ENCODE results near the gene WDR20.
"Not testable (repeated sequence)": the region's sequence is repeated elsewhere in the genome, so short reads cannot be mapped to it uniquely, and the experiment has no call there.

WDR20 gene

DNA sequence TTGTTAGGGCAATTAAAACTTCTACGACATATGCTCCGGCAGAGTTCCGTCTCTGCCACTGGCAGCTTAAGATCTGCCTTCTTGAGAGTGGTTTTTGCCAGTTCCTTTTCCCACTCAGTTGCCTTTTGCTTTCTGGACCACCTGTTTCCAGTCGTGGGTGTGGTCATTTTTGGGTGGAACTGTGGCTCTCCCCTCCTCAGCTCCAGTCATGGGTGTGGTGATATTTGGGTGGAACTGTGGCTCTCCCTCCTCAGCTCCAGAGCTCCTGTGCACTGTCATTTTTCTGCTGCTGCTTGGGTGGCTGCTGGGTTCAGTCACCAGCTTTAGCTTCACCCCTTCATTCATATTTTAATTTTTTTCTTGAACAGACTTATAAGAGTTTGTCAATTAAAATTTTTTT is 25.3 kb downstream of the WDR20 start:
- DNase-seq (ENCODE audit: low read depth in 1 of 2, low spot score in 1 of 2): no peak

DNA sequence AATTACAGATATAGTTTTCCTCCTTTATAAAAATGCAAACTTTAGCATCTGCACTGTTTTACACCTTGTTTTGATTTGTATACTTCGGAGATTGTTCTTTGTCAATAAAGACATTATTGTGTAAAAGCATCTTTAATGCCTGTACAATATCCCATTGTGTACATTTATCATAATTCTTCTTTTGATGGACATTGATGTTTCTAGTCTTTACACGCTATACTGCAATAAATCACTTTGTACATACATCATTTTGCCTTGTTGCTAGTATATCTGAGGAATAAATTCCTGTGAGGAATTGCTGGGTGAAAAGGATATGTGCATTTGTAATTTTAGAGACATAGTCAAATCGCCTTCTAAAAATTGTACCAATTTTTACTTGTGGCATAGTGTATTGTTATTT is 30.4 kb downstream of the WDR20 start:
- DNase-seq (ENCODE audit: low read depth in 1 of 2, low spot score in 1 of 2): no peak

DNA sequence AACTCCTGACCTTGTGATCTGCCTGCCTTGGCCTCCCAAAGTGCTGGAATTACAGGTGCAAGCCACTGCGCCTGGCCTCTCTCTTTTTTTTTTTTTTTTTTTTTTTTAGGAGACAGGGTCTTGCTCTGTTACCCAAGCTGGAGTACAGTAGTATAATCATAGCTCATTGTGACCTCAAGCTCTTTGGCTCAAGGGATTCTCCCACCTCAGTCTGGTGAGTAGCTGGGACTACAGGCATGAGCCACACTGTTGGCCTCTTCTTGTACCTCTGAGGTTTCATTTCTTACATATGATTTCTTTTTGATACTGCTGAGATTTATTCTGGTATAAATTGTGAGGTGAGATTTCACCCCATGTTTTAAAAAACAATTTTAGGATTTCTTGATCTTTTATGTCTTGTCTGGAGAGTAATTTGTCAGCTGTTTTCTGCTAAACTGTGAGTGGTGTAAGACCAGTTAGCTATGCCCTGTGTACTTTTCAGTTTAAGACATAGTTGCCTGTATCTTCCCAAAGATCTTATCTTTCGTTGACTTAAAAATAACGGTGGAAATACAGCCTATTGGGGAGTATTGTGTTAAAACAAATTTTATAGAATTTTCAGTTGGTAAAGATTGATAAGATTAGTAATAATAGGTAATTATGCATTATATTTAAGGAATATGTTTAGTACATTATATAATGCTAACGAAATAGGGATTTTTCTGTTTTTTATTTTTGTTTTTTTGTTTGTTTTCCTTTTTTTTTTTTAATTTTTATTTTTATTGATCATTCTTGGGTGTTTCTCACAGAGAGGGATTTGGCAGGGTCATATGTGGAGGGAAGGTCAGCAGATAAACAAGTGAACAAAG is 31.7 kb downstream of the WDR20 start:
- no peak for DNase-seq (ENCODE audit: low read depth in 1 of 2, low spot score in 1 of 2)

DNA sequence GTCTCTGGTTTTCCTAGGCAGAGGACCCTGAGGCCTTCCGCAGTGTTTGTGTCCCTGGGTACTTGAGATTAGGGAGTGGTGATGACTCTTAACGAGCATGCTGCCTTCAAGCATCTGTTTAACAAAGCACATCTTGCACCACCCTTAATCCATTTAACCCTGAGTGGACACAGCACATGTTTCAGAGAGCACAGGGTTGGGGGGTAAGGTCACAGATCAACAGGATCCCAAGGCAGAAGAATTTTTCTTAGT is 32.2 kb downstream of the WDR20 start:
- DNase-seq (ENCODE audit: low read depth in 1 of 2, low spot score in 1 of 2): not testable (repeated sequence)

DNA sequence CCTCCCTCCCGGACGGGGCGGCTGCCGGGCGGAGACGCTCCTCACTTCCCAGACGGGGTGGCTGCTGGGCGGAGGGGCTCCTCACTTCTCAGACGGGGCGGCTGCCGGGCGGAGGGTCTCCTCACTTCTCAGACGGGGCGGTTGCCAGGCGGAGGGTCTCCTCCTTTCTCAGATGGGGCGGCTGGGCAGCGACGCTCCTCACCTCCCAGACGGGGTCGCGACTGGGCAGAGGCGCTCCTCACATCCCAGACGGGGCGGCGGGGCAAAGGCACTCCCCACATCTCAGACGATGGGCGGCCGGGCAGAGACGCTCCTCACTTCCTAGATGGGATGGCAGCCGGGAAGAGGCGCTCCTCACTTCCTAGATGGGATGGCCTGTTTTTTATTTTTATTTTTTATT is 33.0 kb downstream of the WDR20 start:
- not testable (repeated sequence) for DNase-seq (ENCODE audit: low read depth in 1 of 2, low spot score in 1 of 2)

DNA sequence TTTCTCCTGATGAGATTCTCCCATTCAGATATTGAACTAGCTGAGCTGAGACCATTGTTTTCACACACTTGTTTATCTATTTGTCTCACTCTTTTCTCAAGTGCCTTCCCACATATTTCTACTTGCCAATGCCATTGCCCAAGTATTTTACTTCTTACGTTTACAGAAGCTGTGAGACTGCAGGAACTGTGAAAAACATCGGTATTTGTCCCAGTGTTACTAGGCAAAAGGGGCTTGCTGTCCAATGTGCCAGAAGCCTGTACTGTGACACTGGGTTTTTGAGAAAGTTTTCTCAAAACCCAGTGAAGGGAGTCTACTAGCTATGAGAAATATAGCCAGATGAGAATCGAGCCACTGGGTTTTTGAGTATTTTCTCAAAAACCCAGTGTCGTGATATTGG is 37.5 kb downstream of the WDR20 start:
- no peak for DNase-seq (ENCODE audit: low read depth in 1 of 2, low spot score in 1 of 2)

DNA sequence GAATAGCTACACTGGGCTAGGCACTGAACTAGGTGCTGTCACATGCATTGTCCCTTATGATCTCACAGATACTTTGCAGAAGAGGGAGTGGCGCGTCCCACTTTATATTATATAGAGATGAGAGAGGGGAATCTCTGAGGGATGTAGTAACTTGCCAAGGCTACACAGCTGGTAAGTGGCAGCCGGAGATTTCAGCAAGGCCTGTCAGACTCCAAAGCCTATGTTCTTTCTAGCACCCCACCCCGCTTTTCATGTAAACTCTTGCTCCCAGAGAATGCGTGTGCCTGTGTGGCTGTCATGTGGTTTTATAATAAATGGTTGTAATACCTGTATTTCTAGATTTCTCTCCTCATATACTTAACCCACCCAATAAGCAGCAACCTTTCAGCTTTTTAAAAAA is 39.1 kb downstream of the WDR20 start:
- DNase-seq (ENCODE audit: low read depth in 1 of 2, low spot score in 1 of 2): no peak

DNA sequence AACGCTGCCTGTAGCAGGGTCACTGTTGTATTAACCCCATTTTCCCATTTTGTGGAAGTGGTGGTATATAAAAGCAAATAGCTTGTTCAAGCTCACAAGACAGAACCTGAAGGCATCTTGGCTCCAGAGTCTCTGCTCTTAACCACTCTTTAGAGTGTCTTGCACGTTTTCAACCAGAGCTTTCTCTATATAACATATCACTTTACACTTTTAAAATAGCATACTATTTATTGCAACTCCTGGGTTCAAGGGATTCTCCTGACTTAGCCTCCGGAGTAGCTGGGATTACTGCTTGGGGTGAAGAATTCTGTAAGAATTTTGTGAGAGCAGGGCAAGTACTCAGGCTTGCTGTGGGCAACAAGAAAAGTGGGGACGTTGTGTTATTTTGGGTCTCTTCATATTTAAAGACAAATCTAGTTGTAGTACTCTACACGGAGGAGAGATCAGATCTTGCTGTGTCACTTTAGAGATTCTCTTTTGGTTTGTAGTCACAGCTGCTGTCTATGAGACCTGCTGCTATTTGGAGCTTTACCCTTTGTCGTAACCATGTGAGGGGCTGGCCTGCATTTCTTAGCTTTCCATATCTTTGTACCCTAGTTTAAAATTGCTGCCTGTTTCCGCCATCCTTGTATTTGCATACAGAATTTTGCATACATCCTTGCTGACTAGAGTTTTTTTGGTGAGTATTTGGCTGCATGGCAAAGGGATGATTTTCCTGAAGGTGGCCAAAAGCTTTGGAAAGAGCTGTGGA is 40.7 kb downstream of the WDR20 start:
- no peak for DNase-seq (ENCODE audit: low read depth in 1 of 2, low spot score in 1 of 2)

DNA sequence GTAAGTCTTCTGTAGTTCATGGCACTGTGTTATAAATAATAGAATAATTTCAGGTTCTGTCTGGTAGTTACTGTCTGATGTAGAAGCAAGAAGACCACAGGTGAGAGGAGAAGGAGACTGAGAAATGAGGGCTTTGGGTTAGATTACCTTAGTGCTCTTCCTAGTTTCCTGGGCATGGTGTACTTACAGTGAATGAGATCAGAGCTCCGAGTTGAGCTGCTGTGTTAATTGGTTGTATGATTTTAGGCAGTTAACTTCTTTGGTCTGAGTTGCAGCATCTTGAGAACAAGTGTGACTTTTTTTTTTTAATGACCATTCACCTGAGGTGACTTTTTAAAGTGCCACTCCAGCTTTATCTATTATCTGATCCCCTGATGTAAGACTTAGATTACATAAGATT is 41.5 kb downstream of the WDR20 start:
- DNase-seq (ENCODE audit: low read depth in 1 of 2, low spot score in 1 of 2): no peak

DNA sequence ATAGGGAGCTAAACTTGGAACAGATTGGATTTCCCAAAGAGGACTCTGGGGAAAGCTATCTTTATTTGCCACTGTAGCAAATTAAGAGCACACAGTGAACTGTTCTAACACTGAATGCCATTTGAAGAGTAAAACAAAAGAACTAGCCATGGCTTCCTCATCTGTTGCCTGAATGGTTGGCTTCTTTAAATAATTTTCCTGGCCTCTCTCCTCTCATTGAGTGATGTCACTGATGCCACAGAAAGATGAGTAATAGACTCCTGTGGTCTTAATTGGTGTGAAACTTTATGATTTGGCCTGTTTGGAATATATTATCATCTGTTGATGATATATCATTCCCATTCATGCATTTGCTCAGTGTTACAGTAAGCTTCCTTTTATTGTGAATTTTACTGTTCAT is 42.5 kb downstream of the WDR20 start:
- DNase-seq (ENCODE audit: low read depth in 1 of 2, low spot score in 1 of 2): peak in 1 of 2 donors; percentile 17

DNA sequence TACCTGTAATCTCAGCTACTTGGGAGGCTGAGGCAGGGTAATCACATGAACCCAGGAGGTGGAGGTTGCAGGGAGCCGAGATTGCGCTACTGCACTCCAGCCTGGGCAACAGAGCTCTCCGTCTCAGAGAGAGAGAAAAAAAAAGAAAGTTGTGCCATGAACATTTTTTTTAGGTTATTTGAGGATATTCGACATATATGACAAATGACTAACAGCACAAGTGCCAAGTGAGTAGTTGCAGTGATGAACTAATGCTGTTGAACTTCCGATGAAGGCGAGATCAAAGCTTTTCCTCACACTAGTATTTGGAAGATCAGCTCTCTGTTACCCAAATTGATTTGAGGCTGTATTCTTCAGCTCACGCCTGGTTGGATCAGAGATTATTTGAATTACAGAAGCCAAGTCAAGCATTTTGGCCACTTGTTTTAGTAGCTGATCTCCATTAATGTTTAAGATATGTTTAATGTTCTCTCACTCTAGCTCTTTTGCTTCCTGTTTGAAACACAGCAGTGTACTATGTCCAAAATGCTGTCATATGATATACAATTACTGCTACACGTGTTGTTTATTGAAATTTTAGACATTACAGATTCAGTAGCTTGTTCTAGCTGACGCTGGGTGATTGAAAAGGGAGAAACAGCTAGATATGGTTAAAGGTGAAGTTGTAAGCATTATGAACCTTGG is 43.4 kb downstream of the WDR20 start:
- DNase-seq (ENCODE audit: low read depth in 1 of 2, low spot score in 1 of 2): no peak

DNA sequence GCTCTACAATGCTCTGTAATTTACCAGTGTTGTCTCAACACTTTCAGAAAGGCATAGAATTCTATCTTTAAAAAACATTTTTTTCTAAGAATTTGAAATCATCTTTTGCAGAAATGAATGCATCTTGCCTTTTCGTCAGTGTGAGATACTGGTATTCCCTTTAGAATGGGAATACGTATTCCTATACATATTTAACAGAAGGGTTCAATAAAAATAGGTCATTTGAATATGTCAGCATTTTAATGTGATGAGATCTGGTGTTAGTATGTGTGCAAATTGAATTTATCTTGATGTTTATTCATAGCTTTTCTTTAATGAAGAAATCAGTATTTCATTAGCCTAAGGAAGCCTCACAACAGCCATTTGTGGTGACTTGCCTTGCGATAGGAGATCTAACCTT is 44.2 kb downstream of the WDR20 start:
- DNase-seq (ENCODE audit: low read depth in 1 of 2, low spot score in 1 of 2): no peak

DNA sequence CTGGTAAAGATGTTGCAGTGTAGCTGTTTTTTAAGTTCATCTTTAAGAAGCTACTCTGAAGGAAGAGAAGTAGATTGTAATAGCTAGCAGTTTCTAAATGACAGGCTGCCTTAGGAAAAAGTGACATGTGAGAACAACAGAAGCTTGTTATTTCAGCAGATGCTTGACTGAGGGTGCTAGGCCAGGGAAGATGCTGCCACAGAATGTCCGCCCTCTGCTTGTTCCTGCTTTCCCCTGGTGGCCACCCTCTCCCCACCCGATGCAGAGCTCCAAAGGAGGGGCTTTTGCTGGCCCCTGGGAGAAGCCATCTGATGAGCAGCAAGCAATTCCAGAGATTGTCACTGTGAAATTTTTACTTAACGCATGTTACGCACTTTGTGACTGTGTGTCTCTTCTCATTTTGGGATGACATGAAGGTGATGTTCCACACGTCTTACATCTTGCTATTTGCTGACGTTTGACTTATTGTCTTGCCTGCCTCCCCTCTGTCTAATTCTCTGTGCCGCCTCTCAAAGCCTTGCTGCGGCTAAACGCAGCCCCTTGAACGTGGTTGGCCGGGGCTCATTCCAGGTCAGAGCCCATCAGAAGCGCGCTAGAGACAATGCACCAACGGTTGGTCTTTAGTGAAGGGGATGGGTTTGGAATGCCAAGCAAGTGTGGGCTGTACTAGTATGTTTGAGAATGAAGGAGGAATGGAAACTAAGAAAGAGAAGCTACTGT is 44.8 kb downstream of the WDR20 start:
- peak in 1 of 2 donors; percentile 21 for DNase-seq (ENCODE audit: low read depth in 1 of 2, low spot score in 1 of 2)

DNA sequence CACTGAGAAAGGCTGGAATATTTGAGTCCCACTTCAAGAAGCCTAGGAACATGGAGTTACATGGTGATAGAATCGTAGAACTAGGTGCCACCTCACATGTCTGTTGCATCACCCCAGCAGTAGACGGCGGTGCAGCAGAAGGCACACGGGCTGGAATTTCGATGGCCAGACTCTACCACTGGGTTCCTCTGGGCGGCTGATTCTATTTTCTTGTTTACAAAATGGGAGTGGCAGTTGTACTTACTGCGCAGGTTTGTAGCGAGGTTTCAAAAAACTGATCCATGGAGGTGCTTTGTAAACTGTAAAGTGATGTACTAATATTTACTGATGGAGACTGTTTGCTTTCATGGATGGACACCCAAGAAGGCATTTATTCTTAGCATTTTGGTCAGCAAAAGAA is 45.7 kb downstream of the WDR20 start:
- DNase-seq (ENCODE audit: low read depth in 1 of 2, low spot score in 1 of 2): no peak

DNA sequence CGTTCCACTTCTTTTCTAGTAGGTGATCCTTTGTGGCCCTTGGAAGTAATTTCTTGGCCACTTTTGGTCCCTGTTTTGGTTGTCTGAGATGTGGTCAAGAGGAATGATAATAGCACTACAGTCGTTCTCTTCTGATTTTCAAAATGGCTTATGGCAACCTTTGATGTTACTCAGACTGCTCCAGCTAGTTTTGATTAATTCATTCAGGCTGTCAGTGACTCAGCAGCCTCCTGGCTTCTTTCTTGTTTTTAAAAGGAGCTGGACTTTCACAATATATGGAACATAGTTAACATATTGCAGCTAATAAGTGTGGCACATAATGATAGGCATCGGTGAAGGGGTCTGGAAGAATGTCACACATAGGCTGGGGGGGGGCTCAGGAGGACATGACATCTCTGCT is 47.3 kb downstream of the WDR20 start:
- DNase-seq (ENCODE audit: low read depth in 1 of 2, low spot score in 1 of 2): no peak

DNA sequence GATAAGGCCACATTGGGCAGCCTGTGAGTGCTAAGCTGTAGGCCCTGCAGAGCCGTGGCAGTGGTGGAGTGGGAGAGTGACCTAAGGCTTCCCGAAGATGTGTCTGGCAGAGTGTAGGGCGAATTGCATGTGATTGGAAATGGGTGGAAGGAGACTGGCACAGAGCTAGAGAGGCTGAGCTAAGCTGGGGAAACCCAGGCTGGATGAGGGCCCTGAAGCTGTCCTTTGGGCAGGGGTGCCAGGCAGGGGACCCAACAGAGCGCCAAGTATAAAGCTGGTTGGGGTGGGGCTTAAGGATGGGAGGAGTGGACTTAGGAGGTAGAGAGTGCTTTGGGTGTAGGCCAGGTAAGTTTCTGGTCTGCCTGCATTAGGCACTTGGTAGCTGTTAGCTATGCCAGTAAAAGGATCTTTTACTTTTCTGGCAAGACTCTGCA is 47.9 kb downstream of the WDR20 start:
- no peak for DNase-seq (ENCODE audit: low read depth in 1 of 2, low spot score in 1 of 2)

DNA sequence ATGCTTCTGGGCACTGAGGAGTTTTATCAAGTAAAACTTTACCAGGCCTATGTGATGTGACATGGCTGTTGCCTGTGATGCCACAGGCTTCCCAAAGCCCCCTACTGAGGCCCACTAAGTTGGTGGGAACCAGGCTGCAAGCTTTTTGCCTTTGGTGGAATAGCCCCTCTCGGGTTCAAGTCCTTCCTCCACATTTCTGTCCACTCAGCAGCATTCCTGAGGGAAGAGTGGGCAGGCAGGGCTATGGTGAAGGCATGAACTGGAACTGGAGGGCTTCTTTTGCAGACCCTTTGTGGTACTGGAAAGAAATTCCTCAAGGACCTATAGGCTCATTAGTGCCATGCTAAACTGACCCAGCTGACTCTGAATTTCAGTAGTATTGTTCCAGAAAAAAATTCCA is 48.5 kb downstream of the WDR20 start:
- DNase-seq (ENCODE audit: low read depth in 1 of 2, low spot score in 1 of 2): no peak

DNA sequence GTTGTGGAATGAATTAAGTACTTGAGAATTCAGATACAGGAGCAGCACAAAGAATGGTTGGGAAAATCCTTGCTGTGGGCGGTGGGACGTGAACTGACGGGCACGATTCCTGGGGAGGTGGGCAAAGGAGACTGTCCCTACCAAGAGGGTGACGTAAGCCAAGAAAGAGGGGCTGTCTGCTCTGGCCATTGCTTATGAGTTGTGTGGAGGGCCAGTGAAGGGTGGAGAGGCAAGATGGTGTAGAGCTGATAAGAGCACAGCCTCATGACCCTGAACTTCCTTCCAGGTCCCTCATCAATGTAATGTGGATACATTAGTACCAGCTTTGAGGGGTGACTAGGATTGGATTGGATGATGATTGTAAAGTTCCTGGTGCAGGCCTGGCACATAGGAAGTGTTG is 50.2 kb downstream of the WDR20 start:
- no peak for DNase-seq (ENCODE audit: low read depth in 1 of 2, low spot score in 1 of 2)

DNA sequence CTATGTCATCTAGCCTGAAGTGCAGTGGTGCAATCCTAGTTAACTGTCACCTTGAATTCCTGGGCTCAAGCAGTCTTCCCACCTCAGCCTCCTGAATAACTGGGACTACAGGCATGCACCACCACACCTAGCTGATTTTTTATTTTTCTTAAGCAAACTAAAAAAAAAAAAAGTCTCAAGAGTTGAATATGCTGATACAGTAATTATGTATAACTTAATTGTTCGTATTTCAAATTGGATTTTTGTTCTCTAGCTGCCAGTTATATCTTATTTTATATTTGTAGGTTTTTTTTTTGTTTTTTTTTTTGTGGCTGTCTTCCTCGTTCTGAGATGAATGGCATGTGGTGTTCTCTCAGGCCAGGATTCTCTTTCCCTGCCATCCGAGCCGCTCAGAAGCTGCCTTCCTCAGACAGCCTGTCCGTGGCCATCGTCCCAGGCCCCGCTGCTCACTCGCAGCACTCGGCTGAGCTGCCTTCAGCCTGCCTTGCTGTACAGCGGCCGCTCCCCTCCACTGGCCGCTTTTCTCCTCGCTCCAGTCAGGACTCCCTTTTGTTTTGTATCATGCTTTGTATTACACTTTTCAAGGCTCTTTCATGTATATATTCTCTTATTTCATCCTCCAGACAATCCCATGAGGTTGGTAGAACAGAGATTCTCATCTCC is 53.3 kb downstream of the WDR20 start:
- DNase-seq (ENCODE audit: low read depth in 1 of 2, low spot score in 1 of 2): no peak

DNA sequence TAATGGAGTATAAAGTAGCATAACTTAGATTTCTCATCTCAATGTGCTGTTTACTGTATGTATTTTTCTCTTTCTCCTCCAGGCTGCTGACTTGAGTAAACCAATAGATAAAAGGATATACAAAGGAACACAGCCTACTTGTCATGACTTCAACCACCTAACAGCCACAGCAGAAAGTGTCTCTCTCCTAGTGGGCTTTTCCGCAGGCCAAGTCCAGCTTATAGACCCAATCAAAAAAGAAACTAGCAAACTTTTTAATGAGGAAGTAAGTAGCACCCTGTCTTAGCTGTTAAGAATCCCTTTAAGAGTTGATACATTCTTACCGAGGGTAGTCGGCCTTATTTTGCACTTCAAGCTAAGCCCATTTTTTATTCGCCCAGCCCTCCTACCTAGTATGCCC is 55.2 kb downstream of the WDR20 start:
- no peak for DNase-seq (ENCODE audit: low read depth in 1 of 2, low spot score in 1 of 2)

DNA sequence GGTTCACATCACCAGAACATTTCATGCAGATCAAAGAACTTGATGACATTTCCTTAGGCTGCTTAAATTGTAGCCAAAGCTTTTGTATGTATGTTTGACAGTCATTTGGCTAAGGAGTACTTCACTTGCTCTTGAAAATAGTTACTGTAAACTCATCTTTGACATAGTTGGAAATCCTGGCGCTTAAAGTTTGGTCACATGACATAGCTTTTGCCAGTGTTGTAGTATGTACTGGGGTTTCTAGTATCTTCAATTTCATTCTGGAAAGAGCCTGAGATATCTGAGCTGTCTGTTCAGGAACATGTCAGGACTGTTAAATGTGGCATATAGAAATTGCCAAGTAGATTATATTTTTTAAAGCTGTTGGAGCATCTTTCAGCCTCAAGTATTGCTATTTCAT is 55.7 kb downstream of the WDR20 start:
- DNase-seq (ENCODE audit: low read depth in 1 of 2, low spot score in 1 of 2): no peak

Measured in activated CD4-positive, alpha-beta T cell treated with anti-CD3 and anti-CD28 coated beads, Interleukin-2, amount 50 U/mL, for 24 hours (primary cell).